ENCODE data around the gene MAPKAP1.

DNA sequence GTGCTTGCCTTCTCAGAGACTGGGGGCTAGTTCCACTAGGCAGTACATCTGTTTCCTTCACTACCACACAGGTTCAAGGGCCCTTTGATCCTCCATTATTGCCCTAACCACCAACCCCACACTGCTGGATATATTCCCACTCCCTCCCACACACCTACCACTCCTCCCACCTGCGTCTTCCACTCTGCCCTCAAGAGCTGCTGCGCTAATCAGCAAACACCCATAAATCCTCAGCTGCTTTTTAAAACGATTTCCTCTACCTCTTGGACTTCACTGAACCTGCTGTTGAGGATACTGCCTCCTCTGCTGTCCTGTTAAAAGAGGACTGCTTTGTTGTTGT is 120.9 kb downstream of the MAPKAP1 start:
- TF ChIP-seq CTCF (IDR thresholded peaks at IDR 0.05; ENCODE audit: borderline replicate concordance, extremely low read depth, low read length, poor library complexity, severe bottlenecking): no peak
- no peak for TF ChIP-seq EZH2 (IDR thresholded peaks at IDR 0.05; ENCODE audit: borderline replicate concordance, low read depth, low read length, severe bottlenecking)

Measured in DND-41 (cell line).